HuH-7 (cell line): ENCODE data around the gene ADAM12.
"Not testable (repeated sequence)": the region's sequence is repeated elsewhere in the genome, so short reads cannot be mapped to it uniquely, and the experiment has no call there.

Source experiments
- DNase-seq: peaks from one replicate; pipeline ENCODE4 v3.0.0; 2011; ENCODE audit warnings: low spot score

Gene ADAM12

DNA sequence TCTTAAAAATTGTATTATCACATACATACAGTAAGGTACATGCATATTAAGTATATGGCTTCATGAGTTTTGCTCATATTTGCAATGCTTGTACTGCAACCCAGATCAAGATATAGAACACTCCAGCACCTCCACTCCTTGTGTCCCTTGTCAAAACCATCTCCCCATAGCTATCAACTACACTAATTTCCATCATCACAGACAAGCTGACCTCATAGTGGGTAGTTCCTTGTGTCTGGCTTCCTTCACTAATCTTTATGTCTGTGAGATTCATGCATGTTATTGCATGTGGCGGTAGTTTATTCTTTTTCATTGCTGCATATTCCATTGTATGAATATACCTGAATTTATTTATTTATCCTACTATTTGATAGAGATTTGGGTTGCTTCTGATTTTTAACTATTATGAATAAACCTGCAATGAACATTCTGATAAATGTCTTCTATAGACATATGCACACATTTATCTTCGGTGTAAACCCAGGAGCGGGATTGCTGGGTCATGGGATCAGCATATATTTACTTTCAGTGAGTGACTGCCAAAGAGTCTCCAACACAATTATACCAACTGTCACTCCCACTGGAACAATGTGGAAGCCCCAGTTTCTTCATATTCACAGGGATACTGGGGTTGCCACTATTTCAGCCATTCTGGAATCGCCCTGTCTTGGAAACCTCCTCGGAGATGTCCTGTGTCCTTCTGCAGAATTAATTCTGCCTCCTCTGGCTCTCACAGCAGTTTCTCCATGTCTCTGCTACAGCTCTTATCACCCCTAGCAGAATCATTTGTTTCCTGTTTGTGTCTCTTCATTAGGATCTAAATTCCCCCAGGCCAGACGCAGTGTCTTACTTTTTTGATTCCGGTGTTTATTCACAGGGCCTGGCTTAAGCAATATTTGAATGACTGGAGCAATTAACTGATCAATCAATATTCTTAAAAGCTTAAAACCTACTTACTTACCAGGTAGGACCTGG, 14.7 kb upstream of the ADAM12 start:
- DNase-seq = no peak

DNA sequence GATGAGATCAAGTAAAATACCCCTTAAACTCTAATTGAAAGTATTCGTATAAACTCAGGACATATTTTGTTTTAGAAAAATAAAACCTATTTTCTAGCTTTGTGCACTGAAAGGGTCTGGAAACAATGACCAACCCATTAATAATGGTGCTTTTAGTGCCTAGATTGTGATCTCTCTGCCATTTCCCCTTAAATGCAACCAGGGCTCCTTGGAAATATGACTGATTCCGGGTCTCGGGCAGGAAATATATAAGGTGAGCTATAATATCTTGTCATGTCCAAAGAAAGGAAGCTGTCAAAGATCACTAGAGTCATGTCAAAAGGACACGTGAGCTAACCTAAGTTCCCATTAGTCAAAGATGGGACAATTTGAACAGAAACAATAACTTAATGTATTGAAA, 12.4 kb upstream of the ADAM12 start:
- no peak for DNase-seq

DNA sequence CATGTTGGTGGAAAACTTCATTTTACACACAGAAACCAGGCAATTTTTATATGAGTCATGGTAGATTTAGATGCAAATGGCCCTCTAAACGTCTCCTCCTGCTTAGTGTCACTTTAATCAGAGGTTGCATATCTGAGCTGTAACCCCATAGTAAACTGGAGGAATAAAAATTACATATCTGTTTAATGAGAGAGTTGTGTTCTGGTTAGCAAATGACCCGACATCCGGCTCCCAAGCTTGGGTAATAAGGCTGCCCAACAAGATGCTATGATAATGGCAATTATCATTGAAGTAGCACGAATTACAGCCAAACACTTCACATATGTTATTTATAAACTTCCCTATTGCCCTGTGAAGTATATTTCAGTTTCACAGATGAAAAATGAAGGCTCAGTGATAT, 10.6 kb upstream of the ADAM12 start:
- DNase-seq = no peak

DNA sequence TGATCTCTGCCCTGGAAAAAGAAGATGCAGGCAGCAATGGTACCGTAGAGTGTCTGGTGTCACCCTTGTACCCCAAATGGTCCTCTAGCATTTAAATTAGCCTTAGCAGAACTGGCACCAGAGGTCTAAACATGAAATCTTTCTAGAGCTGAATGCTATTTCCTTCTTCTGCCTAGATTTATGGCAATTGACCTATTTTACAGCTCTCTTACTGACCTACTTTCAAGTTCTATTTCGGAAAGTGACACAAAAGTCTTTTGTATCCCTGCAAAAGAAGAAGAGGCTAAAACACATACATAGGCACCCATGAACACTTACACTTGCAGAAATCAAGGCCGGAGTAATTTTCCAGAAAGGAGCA, 10.1 kb upstream of the ADAM12 start:
- no peak for DNase-seq

DNA sequence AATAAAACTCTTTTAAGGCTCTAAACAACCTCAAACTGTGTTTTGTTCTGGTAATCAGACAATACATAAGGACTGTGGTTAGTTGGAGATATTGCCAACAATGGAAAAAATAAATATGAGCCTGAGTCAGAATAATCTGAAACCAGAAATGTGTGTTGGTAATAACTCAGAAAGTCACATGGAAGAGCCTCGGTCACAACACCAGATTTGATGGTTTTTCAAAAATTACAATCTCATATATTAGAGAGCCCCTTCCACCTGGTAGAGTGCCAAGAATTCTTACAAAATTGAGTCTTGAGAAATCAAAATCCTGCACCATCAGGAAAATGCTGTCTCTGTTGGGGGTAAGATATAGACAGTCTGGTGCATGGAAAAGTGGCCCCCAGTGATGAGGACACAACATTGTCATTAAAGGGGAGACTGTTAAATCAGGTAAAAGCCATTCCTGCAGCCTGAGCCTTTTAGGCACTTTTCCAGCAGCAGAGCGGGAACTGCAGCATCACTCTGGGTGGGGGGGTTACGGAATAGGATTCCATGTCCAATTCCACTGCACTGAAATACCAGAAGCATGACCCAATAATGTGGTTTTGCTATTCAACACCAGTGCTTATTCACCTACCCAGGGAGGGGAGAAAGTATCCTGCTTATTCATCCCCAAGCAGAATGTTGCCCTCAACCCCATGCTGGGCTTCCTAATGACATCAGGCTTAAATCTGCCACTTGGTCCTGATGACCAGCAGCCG, 9.5 kb upstream of the ADAM12 start:
- no peak for DNase-seq

DNA sequence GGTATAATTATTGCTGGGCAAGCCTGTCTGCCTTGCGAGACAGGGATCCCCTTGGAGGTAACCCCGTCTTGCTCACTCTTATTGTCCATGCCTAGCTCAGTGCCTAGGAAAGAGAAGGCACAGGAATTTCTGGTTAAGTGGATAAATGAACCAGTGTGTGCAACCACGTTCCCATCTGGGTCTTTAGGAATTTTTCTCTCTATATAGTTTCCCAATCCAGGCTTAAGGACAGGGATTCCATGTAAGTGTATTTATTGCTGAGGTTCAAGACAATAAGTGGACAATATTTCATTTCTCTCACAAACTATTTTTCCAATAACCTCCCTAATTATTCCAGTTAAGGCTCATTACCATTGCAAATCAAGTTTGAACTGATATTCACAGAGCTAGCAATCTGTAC, 8.9 kb upstream of the ADAM12 start:
- no peak for DNase-seq

DNA sequence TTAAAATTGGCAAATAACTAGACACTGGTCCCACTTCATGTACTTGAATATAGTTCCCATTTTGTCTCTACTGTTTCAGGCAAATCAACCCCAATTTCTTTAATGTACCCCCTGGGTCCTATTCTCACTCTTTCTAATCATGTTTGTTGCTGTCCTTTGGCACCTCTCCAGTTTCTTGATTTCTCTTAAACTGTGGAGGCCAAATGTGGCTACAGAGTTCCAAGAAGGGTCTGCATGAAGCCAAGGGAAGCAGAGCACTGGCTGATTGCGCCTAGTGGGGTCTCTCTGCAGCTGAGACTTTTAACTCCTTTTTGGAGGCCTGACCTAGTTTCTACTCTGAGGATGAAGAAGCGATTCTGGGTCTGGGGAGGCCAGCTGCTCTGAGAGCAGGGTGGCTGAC, 6.7 kb upstream of the ADAM12 start:
- no peak for DNase-seq

DNA sequence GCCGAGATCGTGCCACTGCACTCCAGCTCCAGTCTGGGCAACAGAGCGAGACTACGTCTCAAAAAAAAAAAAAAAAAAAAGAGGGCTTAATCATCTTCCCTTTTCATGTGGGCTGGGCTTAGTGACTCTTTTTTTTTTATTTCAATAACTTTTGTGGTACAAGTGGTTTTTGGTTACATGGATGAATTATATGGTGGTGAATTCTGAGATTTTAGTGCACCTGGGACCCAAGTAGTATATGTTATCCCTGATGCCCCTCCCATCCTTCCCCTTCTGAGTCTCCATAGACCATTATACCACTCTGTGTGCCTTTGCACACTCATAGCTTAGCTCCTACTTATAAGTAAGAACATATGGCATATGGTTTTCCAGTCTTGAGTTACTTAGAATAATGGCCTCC, 4.8 kb upstream of the ADAM12 start:
- DNase-seq = no peak

DNA sequence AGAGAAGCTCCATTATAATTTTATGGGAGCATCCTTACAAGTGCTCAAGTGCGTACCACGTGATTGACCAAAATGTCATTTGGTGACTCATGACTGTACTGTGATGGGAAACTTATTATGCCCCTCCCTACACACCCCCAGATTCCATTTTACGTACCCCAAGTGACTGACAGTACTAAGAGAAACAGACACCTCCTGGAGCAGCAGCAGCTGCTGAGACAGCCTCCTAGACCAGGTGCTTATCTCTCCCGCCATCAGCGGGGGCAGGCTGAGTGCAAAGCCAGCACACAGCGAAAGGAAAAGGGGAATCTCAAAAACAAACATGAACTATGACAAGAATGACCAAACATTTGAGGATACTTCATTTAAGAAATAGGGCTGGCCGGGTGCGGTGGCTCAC, 4.2 kb upstream of the ADAM12 start:
- DNase-seq = no peak

DNA sequence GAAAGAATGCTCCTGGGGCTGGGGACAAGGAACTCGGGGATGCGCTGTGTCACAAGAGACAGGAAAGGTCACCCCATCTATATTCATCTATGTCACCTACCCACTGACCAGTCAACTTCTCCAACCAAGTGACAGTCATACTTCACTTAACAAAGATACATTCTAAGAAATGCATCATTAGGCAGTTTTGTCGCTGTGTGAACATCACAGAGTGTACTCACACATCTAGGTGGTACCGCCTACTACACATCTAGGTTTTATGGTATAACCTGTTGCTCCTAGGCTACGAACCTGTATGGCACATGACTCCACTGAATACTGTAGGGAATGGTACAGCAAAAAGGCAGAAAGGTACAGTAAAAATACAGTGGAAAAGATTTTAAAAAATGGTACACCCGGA, 3.8 kb upstream of the ADAM12 start:
- DNase-seq = no peak

DNA sequence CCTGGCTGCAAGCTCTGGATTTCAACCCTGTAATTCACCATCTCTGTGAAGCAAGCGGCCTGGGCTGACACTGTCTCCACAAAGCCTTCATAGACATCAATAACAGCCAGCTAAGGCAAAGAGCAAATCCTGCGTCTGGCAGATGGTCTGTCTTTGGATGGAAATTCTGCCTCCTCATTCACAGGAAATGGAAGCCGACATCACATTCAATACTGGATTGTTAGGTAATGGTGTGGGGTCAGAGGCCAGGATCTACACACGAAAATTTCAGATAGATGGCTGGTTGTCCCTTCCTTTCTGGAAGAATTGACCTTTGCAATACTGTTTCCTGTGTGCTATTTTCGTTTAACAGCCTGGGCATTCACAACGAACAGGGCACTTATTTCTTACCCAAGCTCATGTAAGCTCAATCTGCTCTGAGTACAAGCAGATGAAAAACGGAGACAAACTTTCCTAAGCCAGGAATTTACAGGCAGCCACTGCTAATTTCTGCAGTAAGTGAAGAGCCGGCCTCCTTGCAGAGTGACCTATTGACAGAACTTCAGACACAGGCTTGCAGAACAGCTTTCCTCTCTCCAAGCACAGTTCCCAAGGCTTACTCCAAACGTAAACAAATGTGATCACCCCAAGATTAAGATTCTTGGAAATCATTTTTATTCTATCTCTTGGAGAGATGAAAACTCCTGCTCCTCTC, 3.1 kb upstream of the ADAM12 start:
- no peak for DNase-seq

DNA sequence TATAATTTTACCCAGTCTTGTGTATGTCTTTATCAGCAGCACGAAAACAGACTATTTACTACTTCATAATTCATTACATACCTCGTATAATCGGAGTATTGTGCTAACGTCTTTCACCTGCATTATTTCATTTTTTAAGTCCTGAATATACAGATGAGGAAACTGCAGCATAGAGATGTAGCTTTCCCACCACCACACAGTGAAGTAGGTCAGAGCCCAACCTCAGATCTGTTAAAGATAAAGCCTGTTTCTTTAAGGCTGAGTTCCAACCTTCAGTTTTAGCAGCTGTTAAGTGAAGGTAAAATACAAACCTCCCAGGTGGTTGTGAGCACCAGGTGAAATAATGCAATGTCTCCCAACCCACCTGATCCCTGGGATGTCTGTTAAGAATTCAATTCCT, 2.0 kb upstream of the ADAM12 start:
- DNase-seq = no peak

DNA sequence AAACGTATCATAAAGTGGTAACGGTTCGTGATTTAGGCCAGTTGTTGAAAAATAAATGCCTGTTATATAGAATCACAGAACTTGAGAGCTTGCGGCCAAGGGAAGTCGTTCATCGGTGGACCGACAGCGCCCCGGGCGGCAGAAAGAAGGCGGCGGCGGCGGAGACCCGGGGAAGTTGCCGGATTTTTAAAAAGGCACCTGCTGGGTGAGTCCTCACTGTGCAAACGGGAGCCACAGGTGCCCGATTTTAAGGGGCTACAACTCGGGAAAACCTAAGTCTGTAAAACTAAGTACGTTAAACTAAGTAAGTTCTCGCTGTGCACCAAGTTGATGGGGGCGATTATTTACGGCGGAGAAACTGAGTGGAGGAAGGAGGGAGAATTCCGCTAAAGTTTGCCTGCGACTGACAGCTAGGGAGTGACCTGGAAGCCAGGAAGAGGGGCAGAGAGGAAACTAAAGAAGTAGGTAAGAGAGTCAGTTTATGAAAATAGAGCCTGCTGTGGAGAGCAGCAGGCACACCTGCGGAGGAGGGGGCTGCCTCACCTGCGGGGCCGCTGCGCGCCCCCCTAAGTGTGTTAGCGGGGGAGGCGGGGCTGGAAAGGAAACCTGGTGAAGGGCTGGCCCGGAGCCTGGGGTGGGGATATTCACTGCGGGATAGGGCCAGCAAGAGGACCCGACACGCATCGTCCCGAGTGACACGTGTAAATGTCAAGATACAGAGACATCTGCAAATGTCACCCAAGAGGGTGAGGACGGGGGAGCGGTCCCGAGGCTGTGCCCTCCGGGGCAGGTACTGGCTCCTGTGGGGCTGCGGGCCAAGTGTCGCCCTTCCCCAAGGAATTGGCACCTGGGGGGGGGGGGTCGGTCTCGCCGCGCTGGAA, 996 bp downstream of the ADAM12 start:
- no peak for DNase-seq

DNA sequence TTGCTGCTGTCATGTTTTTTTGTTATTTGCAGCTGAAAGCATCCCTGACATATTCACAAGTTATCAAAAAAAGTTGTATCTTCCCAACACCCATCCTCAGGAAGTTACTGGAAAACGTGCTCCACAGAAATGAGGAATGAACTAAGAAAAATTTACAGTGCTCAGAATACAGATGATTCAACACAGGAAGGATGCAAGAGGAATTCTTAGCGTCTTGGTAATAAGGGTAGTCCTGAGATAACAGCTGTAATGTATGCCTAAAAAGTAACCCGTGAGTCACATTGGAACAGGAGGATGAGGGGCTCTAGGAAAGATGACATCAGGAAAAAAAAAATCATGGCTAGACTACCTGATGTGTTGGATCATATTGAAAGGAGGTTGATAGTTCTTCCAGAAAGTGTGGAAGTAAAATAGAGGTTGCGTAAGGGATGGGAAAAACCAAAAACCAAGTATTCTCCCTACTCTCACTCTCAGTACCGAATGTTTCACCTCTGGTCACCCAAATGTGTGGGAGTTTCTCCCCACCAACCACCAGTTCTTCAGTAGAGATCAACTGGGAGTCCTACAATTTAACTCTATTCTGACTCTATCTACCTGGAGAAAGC, 3.9 kb downstream of the ADAM12 start:
- no peak for DNase-seq

DNA sequence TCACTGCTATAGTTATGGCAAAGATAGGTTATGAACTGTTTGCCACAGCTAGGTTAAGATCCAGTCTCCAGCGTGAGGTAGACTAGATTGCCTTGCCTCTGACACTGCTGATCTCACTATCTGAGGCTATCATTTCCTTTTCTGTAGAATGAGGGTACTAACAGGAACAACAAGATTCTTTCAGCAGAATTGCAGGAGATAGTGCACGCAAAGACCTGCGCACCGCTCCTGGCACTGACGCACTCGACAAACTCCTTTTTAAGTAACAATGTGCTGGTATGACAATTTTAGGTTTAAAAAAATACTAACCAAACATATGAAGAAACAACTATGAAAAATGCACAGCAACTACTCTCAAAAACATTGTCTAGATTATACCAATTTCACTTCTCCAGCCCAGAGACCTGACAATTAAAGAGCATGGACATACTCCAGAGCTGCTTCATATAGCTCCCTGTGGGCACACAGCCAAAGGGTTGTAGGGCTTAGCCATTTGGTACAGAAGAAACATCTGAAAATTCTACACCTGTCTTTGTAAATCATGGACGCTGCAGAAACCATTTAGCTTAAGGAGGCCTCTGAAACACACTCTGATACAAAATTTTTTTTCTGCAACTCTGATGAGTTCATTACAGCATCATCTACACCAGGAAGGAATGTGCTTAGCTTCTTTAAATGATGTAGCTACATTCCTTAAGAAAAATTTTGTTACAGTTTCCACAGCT, 7.8 kb downstream of the ADAM12 start:
- DNase-seq = no peak

DNA sequence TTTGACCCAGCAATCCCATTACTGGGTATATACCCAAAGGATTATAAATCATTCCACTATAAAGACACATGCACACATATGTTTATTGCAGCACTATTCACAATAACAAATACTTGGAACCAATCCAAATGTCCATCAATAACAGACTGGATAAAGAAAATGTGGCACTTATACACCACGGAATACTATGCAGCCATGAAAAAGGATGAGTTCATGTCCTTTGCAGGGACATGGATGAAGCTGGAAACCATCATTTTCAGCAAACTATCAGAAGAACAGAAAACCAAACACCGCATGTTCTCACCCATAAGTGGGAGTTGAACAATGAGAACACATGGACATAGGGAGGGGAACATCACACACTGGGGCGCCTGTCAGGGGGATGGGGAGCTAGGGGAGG, 9.1 kb downstream of the ADAM12 start:
- not testable (repeated sequence) for DNase-seq

DNA sequence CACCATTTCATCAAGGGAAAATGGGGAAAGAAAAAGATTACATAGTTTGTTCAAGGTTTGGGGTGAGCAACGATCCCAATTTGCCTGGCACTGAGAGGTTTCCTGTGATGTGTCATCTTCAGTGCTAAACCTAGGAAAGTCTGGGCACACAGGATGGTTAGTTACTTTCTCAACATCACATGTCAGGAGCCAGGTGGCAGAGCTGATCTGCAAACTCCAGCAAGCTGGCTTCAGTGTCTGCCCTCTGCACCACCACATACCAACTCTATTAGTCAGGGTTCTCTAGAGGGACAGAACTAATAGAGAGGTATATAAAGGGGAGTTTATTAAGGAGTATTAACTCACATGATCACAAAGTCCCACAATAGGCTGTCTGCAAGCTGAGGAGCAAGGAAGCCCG, 11.3 kb downstream of the ADAM12 start:
- no peak for DNase-seq

DNA sequence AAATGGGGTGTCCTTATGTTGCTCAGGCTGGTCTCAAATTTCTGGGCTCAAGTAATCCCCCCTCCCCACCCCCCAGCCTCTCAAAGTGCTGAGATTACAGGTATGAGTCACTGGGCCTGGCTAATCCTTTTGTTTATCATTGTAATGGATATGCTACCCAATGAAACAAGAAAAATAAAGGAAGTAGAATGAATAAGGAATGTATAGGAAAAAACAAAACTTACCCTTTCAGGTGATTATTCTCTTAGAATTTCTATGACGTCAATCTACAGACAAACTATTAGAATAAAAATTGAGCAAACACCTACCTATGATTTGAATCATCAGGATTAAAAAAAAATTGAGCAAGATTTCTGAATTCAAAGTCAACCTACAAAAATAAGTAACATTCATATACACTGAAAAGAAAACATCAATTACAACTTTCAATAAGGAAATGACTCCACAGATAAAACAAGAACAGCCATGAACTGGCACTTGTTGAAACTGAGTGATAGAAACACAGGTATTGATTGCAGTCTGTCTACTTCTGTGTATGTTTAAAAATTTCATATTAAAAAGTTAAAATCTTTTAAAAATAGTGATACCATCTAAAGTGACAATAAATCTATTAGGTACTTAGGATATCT, 12.2 kb downstream of the ADAM12 start:
- DNase-seq = no peak

DNA sequence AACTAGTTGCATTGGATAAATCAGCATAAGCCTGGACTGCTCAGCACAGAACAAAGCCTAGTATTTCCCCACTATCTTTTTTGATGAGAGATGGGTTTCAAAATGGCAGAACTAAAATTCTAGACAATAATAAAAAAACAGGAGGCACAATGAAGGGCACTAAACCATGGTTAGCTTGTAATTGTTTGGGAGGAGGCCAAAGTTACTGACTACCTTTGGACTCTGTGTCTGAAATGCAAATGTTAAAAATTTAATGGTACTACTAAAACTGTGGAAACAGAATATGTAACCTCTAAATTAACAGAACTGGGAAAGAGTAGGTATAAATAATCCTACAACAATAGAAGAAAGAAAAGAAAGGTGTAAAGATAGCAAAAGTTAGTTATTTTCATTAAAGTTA, 13.0 kb downstream of the ADAM12 start:
- DNase-seq = no peak

DNA sequence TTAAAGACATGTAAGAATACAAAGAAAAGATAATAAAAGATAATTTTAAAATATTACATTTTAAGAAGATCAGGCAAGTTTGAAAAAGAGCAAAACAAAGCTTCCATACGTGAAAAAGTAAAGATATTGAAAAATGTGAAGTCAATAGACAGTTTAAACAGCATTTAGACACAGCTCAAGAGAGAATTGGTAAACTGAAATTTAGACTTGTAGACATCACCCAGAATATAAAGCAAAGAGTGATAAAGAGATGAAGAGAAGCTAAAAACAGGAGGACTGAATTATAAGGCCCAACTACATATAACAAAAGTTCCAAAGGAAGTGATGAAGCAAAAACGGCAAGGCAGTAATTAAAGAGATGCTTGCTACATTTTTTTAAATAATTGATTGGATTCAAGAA, 13.8 kb downstream of the ADAM12 start:
- DNase-seq = no peak
